ENCODE measurements around the gene PLCB3. TPM values are rescaled to one million over a fixed set of nuclear protein-coding genes. Genes with fewer than 3 reads are reported as not detected.
A peak's percentile ranks its signal among the peaks of the same experiment; 100 is the strongest.

PLCB3 gene
- total and polyA plus RNA-seq, 9 donors: 9.9 to 17.6 (median 12.9) TPM

- Histone ChIP-seq H3K27ac (ENCODE audit: low read length) (no peak overlapping the region), H3K4me1 (ENCODE audit: control insufficient read depth, insufficient read depth, low read length) (peaks cover 27% of the 10 kb centered on the region), H3K27me3 (ENCODE audit: control insufficient read depth, insufficient read depth, low read length) (peaks cover 97% of the 10 kb centered on the region), H3K4me3 (ENCODE audit: low read length) (no peak overlapping the region), H3K9me3 (replicated peaks; ENCODE audit: control insufficient read depth, low read depth, low read length) (no peaks in the 10 kb centered on the region), H3K36me3 (ENCODE audit: control insufficient read depth, insufficient read depth, low read length) (no peaks in the 10 kb centered on the region)
- 0% methylated on average over 1 of the region's 1 CpG for WGBS (ENCODE audit: insufficient coverage)
- no peak for DNase-seq
Observed at GRCh38 chr11:64296236-64296635, 44.9 kb downstream of the PLCB3 start.

- 3% methylated on average over 25 of the region's 34 CpGs for WGBS (ENCODE audit: insufficient coverage)
- peaks cover 100% of the 10 kb centered on the region for H3K27me3 ChIP-seq (ENCODE audit: control insufficient read depth, insufficient read depth, low read length)
Observed at GRCh38 chr11:64296830-64297698, 45.7 kb downstream of the PLCB3 start.

GRCh38 chr11:64297699-64298358 is 46.5 kb downstream of the PLCB3 start:
- H3K9me3 ChIP-seq (replicated peaks; ENCODE audit: control insufficient read depth, low read depth, low read length): no peaks in the 10 kb centered on the region
- peaks cover 94% of the 10 kb centered on the region for H3K27me3 ChIP-seq (ENCODE audit: control insufficient read depth, insufficient read depth, low read length)
- 28% methylated on average over 17 of the region's 18 CpGs for WGBS (ENCODE audit: insufficient coverage)
- H3K4me1 ChIP-seq (ENCODE audit: control insufficient read depth, insufficient read depth, low read length): peaks cover 20% of the 10 kb centered on the region
- no peak overlapping the region for H3K4me3 ChIP-seq (ENCODE audit: low read length)
- DNase-seq: no peak
- no peaks in the 10 kb centered on the region for H3K36me3 ChIP-seq (ENCODE audit: control insufficient read depth, insufficient read depth, low read length)
- H3K27ac ChIP-seq (ENCODE audit: low read length): no peak overlapping the region

More at GRCh38 chr11:64296830-64297698, 45.7 kb downstream of the PLCB3 start:
- DNase-seq: no peak
- Histone ChIP-seq H3K4me1 (ENCODE audit: control insufficient read depth, insufficient read depth, low read length) (peaks cover 26% of the 10 kb centered on the region), H3K36me3 (ENCODE audit: control insufficient read depth, insufficient read depth, low read length) (no peaks in the 10 kb centered on the region), H3K4me3 (ENCODE audit: low read length) (no peak overlapping the region), H3K27ac (ENCODE audit: low read length) (no peak overlapping the region), H3K9me3 (replicated peaks; ENCODE audit: control insufficient read depth, low read depth, low read length) (no peaks in the 10 kb centered on the region)

DNA sequence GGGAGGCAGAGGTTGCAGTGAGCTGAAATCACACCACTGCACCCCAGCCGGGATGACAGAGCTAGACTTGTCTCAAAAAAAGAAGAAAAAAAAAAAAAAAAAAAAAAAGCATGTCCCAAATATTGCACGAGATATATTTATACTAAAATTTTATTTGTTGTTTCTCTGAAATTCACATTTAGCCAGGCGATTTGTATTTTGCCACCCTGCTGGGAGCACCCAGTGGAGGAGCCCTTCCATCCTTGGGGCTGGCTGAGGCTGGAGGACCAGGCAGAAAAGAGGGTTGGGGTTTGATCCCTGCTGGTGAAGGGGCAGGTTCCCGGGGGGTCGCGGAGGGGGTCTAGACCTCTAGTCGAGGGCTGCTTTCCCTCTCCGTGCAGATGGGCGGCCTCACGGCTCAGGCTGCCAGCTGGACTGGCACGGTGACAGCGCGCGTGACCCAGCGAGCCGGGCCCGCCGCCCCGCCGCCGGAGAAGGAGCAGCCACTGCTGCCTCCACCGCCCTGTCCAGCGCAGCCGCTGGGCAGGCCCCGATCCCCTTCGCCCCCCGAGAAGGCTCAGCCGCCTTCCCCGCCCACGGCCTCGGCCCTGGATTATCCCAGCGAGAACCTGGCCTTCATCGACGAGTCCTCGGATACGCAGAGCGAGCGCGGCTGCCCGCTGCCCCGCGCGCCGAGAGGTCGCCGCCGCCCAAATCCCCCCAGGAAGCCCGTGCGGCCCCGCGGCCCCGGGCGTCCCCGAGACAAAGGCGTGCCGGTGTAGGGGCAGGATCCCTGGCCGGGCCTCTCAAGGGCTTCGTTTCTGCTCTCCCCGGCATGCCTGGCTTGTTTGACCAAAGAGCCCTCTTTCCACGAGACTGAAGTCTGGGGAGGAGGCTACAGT is 47.9 kb downstream of the PLCB3 start:
- Histone ChIP-seq H3K9me3 (replicated peaks; ENCODE audit: control insufficient read depth, low read depth, low read length) (no peaks in the 10 kb centered on the region), H3K4me3 (ENCODE audit: low read length) (no peak overlapping the region), H3K27me3 (ENCODE audit: control insufficient read depth, insufficient read depth, low read length) (peaks cover 80% of the 10 kb centered on the region), H3K4me1 (ENCODE audit: control insufficient read depth, insufficient read depth, low read length) (peaks cover 24% of the 10 kb centered on the region), H3K27ac (ENCODE audit: low read length) (no peak overlapping the region), H3K36me3 (ENCODE audit: control insufficient read depth, insufficient read depth, low read length) (no peaks in the 10 kb centered on the region)
- 2% methylated on average over 52 of the region's 60 CpGs for WGBS (ENCODE audit: insufficient coverage)
- peak; percentile 69 for DNase-seq

GRCh38 chr11:64299847-64300648 is 48.7 kb downstream of the PLCB3 start, which contains the start of gene CATSPERZ:
CATSPERZ (plus strand) TSS chr11:64300358; CDS start chr11:64300411, 53 bp downstream.
- no peak within 1 kb of the TSS for H3K4me3 ChIP-seq (ENCODE audit: low read length)
- DNase-seq: no peak
- H3K36me3 ChIP-seq (ENCODE audit: control insufficient read depth, insufficient read depth, low read length): no peaks in the 10 kb centered on the region
- 3% methylated on average over 50 of the region's 54 CpGs for WGBS (ENCODE audit: insufficient coverage)
- peaks cover 72% of the 10 kb centered on the region for H3K27me3 ChIP-seq (ENCODE audit: control insufficient read depth, insufficient read depth, low read length)
- no peak within 1 kb of the TSS for H3K27ac ChIP-seq (ENCODE audit: low read length)
- H3K4me1 ChIP-seq (ENCODE audit: control insufficient read depth, insufficient read depth, low read length): peaks cover 29% of the 10 kb centered on the region
- no peaks in the 10 kb centered on the region for H3K9me3 ChIP-seq (replicated peaks; ENCODE audit: control insufficient read depth, low read depth, low read length)

- no peak overlapping the region for H3K4me3 ChIP-seq (ENCODE audit: low read length)
- 82% methylated on average over 3 of the region's 13 CpGs for WGBS (ENCODE audit: insufficient coverage)
- H3K36me3 ChIP-seq (ENCODE audit: control insufficient read depth, insufficient read depth, low read length): peaks cover 4% of the 10 kb centered on the region
- peaks cover 39% of the 10 kb centered on the region for H3K27me3 ChIP-seq (ENCODE audit: control insufficient read depth, insufficient read depth, low read length)
- no peak overlapping the region for H3K27ac ChIP-seq (ENCODE audit: low read length)
- H3K9me3 ChIP-seq (replicated peaks; ENCODE audit: control insufficient read depth, low read depth, low read length): no peaks in the 10 kb centered on the region
- DNase-seq: no peak
- peaks cover 40% of the 10 kb centered on the region for H3K4me1 ChIP-seq (ENCODE audit: control insufficient read depth, insufficient read depth, low read length)
Observed at GRCh38 chr11:64303109-64304031, 52.0 kb downstream of the PLCB3 start.

GRCh38 chr11:64304032-64304315 is 52.6 kb downstream of the PLCB3 start:
- Histone ChIP-seq H3K27ac (ENCODE audit: low read length) (peak overlapping the region; percentile 96), H3K4me3 (ENCODE audit: low read length) (peak overlapping the region; percentile 57), H3K36me3 (ENCODE audit: control insufficient read depth, insufficient read depth, low read length) (peaks cover 4% of the 10 kb centered on the region), H3K4me1 (ENCODE audit: control insufficient read depth, insufficient read depth, low read length) (peaks cover 39% of the 10 kb centered on the region), H3K27me3 (ENCODE audit: control insufficient read depth, insufficient read depth, low read length) (peaks cover 33% of the 10 kb centered on the region), H3K9me3 (replicated peaks; ENCODE audit: control insufficient read depth, low read depth, low read length) (no peaks in the 10 kb centered on the region)
- WGBS (ENCODE audit: insufficient coverage): 47% methylated on average over 3 of the region's 5 CpGs
- DNase-seq: no peak

DNA sequence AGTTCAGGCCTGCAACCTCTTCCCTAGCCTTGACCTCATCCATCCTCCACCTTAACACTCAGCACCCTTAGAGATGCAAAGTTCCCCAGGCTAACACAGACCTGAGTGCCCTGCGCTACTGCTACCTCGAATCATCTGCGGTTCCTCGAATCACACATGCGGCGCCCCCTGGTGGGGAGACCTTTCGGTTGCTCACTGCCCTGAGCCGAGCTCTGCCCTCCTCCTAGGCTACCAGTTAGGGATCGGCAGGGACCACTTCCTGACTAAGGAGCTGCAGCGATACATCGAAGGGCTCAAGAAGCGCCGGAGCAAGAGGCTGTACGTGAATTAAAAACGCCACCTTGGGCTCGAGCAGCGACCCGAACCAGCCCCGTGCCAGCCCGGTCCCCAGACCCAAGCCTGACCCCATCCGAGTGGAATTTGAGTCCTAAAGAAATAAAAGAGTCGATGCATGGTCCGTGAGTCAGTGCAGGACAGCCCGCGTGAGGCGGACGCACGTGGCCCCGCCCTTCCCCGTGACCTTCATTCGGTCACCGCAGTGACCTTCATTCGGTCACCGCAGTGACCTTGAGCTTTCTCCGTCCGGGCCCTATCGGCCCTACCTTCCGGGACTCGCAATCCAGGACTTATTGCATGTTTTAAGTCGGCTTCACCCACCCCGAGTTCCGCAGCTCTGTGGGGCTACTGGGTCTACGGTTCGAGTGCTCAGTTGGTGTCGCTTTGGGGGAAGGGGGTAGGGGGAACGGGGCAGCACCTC is 53.2 kb downstream of the PLCB3 start:
- Histone ChIP-seq H3K4me1 (ENCODE audit: control insufficient read depth, insufficient read depth, low read length) (peaks cover 34% of the 10 kb centered on the region), H3K36me3 (ENCODE audit: control insufficient read depth, insufficient read depth, low read length) (peaks cover 4% of the 10 kb centered on the region), H3K27me3 (ENCODE audit: control insufficient read depth, insufficient read depth, low read length) (peaks cover 27% of the 10 kb centered on the region), H3K9me3 (replicated peaks; ENCODE audit: control insufficient read depth, low read depth, low read length) (no peaks in the 10 kb centered on the region), H3K27ac (ENCODE audit: low read length) (peak overlapping the region; percentile 96), H3K4me3 (ENCODE audit: low read length) (peak overlapping the region; percentile 57)
- DNase-seq: peak; percentile 90
- WGBS (ENCODE audit: insufficient coverage): under 1% methylated on average over 38 of the region's 46 CpGs
